ENCODE data around the gene GTF2IRD1.

- TF ChIP-seq CTCF (IDR thresholded peaks at IDR 0.05) (no peak), POLR2A (IDR thresholded peaks at IDR 0.05) (no peak)
Measured at GRCh38 chr7:74475987-74476350, 22.3 kb downstream of the GTF2IRD1 start.

Measured in Peyer's patch (tissue), 4 donors.